Fibroblast of mammary gland (primary cell): ENCODE data around the gene ZSWIM7.
"Not testable (repeated sequence)": the region's sequence is repeated elsewhere in the genome, so short reads cannot be mapped to it uniquely, and the experiment has no call there.

ENCODE experiments used
- DNase-seq: peaks from one replicate; pipeline ENCODE4 v3.0.0-alpha.2; 2010; ENCODE audit warnings: low read depth
- H3K4me3 ChIP-seq: 2 replicates; pipeline ENCODE4 v1.5.1; 2011; ENCODE audit warnings: low read depth, mild to moderate bottlenecking, low read length, moderate library complexity; ENCODE audit not compliant: control insufficient read depth
- CTCF ChIP-seq: conservative IDR thresholded peaks from 2 replicates; pipeline ENCODE4 v1.5.1; 2011; ENCODE audit warnings: low read depth, low read length, inconsistent platforms; ENCODE audit not compliant: control insufficient read depth, insufficient read depth

Gene ZSWIM7

GRCh38 chr17:15999974-16000827 is 697 bp upstream of the ZSWIM7 start:
- DNase-seq = peak; percentile 33
- H3K4me3 ChIP-seq = peak overlapping the region; percentile 89
- TF ChIP-seq CTCF = no peak

- H3K4me3 ChIP-seq = no peak overlapping the region
- no peak for DNase-seq
These were observed 1.4 kb downstream of the ZSWIM7 start for GRCh38 chr17:15998031-15998562.

DNA sequence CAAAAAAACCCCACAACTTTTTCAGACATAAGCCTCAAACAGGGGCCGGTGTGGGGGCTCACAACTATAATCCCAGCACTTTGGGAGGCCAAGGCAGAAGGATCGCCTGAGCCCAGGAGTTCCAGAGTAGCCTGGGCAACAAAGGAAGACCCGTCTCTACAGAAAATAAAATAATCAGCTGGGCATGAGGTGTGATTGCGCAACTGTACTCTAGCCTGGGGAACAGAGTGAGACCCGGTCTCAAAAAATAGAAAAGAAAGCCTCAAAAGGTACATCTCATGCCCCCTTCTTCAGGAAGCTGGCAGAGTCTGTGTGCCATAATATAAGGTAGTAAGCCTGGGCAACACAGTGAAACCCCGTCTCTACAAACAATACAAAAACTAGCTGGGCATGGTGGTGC is 3.2 kb downstream of the ZSWIM7 start:
- no peak overlapping the region for H3K4me3 ChIP-seq
- DNase-seq = no peak
- TF ChIP-seq CTCF = no peak

More at GRCh38 chr17:15998031-15998562, 1.4 kb downstream of the ZSWIM7 start:
- no peak for TF ChIP-seq CTCF

DNA sequence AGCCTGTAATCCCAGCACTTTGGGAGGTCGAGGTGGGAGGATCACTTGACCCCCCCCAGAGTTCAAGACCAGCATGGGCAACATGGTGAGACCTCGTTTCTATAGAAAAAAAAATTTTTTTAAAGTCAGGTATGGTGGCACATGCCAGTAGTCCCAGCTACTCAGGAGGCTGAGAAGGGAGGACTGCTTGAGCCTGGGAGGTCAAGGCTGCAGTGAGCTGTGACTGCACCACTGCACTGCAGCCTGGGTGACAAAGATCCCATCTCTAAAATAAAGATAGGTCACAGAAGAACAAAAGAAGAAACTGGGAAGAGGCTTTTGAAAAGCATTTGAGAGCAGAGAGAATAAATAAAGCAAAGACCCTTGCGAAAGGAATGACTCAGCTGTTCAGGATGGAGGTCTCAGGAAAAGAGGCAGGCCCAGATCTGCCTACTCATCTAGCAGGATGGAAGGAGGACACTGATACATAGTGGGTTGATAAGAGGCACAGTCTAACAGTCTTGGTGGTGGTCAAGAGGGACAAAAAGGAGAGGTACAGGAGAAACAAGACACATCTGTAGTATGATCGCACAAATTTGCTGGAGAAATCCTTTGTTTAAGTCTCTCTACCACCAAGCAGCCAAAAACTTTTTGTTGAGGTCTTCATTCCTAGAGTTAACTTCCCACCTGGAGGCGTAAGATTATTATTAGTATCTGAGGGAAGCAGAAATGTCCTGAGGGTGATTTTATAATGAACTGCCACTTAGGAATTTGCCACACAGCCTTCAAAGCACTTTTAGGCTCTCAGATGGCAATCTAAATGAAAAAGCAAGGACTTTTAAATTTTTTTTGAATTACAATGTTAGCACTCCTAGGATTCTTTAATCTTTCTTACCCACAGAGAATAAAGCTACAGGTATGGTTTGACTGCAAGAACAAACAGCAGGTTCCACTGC is 17.6 kb downstream of the ZSWIM7 start:
- TF ChIP-seq CTCF = no peak
- DNase-seq = peak; percentile 67
- no peak overlapping the region for H3K4me3 ChIP-seq

DNA sequence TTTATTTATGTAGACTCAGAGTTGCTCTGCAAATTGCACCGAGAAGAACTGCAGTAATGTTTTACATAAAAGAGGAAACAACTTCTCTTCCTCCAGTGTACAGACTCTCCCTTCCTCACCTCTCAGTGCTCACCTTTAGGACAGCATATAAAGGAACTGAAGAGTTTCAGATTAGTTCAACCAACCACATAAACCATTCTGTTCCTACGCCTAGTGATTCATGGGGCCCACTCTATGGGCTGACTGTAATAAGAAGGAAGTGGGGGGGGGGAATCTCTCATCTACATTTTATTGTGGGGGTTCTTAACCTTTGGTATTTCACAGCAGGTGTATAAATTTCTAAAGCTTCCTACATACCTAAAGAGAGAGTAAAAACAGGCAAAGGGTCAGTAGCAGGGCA is 18.3 kb downstream of the ZSWIM7 start:
- no peak overlapping the region for H3K4me3 ChIP-seq
- TF ChIP-seq CTCF = no peak
- no peak for DNase-seq

GRCh38 chr17:15979013-15979412 is 20.5 kb downstream of the ZSWIM7 start:
- not testable (repeated sequence) for H3K4me3 ChIP-seq, DNase-seq
